Adrenal gland (tissue), 5 donors: Measurements from ENCODE around the gene MCOLN2.
"Not testable (repeated sequence)": the region's sequence is repeated elsewhere in the genome, so short reads cannot be mapped to it uniquely, and the experiment has no call there.

Experiments
- POLR2A ChIP-seq, 2 donors: fragments of 450-650 bp; IDR thresholded peaks; one replicate each; pipeline ENCODE4 v1.6.1; 2017; ENCODE audit warnings: antibody characterized with exemption in 2 of 2, mild to moderate bottlenecking in 2 of 2, moderate library complexity in 1 of 2
- TF ChIP-seq, protein P1 (sequence below), 6 experiments: fragments of 450-650 bp in 4 of 6; fragments of 200-600 bp in 2 of 6; sonication (generic) in 1 of 6; IDR thresholded peaks; 1 replicate in 5 of 6; 2 replicates in 1 of 6; pipeline versions ENCODE4 v1.5.1 to v1.8.0; 2016 to 2021; ENCODE audit warnings: antibody characterized with exemption in 6 of 6, mild to moderate bottlenecking in 2 of 6, moderate library complexity in 1 of 6
- donor health status: DM: no; HTN: no; CAD: no.

DNA sequence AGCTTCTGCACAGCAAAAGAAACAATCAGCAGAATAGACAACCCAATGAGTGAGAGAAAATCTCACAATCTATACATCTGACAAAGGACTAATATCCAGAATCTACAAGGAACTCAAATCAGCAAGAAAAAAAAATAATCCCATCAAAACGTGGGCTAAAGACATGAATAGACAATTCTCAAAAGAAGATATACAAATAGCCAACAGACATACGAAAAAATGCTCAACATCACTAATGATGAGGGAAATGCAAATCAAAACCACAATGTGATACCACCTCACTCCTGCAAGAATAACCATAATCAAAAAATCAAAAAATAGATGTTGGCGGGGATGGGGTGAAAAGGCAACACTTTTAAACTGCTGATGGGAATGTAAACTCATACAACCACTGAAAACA is 10.4 kb downstream of the MCOLN2 start:
- TF ChIP-seq, protein P1, sequence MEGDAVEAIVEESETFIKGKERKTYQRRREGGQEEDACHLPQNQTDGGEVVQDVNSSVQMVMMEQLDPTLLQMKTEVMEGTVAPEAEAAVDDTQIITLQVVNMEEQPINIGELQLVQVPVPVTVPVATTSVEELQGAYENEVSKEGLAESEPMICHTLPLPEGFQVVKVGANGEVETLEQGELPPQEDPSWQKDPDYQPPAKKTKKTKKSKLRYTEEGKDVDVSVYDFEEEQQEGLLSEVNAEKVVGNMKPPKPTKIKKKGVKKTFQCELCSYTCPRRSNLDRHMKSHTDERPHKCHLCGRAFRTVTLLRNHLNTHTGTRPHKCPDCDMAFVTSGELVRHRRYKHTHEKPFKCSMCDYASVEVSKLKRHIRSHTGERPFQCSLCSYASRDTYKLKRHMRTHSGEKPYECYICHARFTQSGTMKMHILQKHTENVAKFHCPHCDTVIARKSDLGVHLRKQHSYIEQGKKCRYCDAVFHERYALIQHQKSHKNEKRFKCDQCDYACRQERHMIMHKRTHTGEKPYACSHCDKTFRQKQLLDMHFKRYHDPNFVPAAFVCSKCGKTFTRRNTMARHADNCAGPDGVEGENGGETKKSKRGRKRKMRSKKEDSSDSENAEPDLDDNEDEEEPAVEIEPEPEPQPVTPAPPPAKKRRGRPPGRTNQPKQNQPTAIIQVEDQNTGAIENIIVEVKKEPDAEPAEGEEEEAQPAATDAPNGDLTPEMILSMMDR (IDR thresholded peaks at IDR 0.05) = not testable (repeated sequence)
- not testable (repeated sequence) for TF ChIP-seq POLR2A (IDR thresholded peaks at IDR 0.05)
